ENCODE data around the gene SLC26A9.

GRCh38 chr1:205986292-205986691 is 43.0 kb upstream of the SLC26A9 start:
- no peak for TF ChIP-seq POLR2A (IDR thresholded peaks at IDR 0.05; ENCODE audit: low read depth, low read length)
- no peak for TF ChIP-seq TAF1 (IDR thresholded peaks at IDR 0.05; ENCODE audit: borderline replicate concordance, low read depth, low read length)
